Astrocyte (in vitro differentiated cells and primary cell): ENCODE results near the gene SLIT3.

ENCODE experiments used
- EZH2 ChIP-seq: IDR thresholded peaks from 2 replicates; pipeline ENCODE4 v1.6.1; 2012; ENCODE audit warnings: mild to moderate bottlenecking, low read length, inconsistent platforms; ENCODE audit not compliant: insufficient read depth
- TF ChIP-seq, protein P1 (sequence below): IDR thresholded peaks from 2 replicates; pipeline ENCODE4 v1.5.1; 2011; ENCODE audit warnings: low read depth, mild to moderate bottlenecking, inconsistent platforms, low read length, moderate library complexity; ENCODE audit not compliant: insufficient read depth

DNA sequence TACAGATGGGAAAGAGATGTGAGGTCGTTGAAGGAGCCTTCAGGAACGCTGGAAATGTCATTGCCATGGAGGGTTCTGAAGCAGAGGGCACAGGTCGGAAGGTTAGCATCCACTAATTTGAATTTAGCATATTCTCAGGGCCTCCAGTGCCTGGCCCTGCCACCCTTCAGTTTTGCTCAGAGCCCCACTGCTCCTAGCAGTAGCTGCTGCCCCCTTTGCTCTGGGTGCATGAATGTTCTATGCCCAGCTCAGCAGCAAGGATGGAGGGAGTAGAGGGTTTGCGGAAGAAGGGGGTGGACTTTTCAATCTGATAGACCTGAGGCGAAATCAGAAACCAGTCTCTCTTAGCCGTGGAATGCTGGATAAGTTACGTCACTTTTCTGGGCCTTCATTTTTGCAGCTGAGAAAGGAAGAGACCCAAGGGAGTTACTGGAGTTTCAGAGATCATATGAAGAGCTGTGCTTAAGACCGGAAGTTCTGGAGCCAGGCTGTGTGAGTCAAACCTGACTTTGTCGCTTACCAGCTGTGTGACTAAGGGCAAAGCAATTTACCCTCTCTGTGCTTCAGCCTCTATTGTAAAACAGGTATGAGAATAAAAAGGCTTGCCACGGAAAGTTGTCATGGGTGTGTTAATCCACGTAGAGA is 588.5 kb downstream of the SLIT3 start:
- TF ChIP-seq, protein P1, sequence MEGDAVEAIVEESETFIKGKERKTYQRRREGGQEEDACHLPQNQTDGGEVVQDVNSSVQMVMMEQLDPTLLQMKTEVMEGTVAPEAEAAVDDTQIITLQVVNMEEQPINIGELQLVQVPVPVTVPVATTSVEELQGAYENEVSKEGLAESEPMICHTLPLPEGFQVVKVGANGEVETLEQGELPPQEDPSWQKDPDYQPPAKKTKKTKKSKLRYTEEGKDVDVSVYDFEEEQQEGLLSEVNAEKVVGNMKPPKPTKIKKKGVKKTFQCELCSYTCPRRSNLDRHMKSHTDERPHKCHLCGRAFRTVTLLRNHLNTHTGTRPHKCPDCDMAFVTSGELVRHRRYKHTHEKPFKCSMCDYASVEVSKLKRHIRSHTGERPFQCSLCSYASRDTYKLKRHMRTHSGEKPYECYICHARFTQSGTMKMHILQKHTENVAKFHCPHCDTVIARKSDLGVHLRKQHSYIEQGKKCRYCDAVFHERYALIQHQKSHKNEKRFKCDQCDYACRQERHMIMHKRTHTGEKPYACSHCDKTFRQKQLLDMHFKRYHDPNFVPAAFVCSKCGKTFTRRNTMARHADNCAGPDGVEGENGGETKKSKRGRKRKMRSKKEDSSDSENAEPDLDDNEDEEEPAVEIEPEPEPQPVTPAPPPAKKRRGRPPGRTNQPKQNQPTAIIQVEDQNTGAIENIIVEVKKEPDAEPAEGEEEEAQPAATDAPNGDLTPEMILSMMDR: no peak
- TF ChIP-seq EZH2: no peak
